Activated CD8-positive, alpha-beta memory T cell treated with anti-CD3 and anti-CD28 coated beads, Interleukin-2, amount 50 U/mL, for 1 hour (primary cell): ENCODE measurements around the gene CBFA2T3.
"Not testable (repeated sequence)": the region's sequence is repeated elsewhere in the genome, so short reads cannot be mapped to it uniquely, and the experiment has no call there.

Experiments used
- DNase-seq: peaks from one replicate; pipeline ENCODE4 v3.0.0-alpha.2; 2020; ENCODE audit errors: extremely low read depth

Gene CBFA2T3

DNA sequence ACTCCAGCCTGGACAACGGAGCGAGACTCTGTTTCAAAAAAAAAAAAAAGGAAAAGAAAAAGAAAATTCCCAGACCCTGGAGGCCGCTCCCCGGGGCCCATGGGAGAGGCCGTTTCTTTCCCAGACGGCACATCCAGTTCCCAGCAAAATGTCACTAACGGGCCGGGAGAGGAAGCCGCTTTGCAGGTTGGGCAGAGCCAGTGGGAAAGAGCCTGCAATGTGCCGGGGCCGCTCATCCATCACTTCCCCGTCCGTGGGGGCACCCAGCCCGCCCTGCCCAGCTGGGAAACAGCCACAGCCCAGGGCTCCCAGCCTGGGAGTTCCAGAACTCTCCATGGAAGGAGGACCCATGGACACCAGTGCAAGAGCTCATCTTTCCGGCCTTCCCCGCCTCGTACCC, 68.7 kb downstream of the CBFA2T3 start:
- no peak for DNase-seq

DNA sequence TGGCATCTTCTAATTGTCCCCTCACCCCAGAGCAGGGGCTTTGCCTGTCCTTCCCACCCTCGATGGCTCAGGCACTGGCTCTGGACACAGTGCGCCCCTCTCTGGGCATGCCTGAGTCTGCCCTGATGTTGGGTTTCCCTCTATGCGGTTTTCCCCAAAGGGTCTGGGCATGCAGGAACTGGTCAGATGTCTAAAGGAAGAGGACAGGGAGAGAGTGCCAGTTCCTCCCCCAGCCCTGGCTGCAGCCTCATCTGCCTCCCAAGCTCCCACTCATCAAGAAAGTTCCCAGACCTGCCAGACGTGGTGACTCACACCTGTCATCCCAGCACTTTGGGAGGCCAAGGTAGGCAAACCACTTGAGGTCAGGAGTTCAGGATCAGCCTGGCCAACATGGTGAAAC, 69.2 kb downstream of the CBFA2T3 start:
- DNase-seq: no peak

DNA sequence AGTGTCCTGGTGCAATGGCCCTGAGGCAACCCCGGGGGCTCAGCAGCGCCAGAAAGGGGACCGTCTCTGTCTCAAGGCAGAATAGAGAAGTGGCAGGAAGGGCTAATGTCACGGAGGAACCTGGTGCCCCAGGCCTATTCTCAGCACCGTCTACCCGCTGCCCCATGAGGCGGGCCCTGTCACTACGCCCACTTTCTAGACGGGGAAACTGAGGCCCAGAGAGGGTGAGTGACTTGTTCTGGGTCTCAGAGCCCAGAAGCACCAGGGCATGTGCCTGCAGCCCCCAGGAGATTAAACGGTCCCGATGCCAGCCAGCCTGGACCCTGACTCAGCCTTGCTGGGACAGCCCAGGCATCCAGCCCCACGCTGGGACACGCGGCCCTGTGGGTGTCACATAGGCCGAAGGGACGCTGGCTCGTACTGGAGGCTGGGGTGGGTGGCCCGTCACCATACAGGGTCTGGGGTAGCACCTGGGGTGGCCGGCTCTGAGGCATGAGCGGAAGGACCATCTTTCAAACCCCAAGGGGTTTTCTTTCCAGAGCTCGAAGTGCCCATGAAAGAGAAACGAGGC, 70.4 kb downstream of the CBFA2T3 start:
- no peak for DNase-seq

DNA sequence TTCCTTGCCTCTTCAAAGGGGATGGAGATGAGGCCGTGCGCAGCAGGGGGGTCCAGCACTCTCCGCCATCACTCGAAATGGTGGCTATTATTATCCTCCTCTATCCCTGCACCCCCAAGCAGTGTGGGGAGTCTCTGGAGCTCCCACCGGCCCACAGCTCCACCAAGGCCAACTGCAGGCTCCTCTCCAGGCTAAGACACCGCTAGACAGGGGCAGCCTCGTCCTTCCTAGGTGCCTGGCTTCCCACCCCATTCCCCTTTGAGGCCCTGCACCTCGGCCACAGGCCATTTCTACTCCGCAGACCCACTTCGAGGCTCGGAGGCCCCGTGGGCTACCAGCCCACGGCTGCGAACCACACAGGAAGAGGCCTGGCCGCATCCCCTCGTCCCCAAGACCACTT, 71.0 kb downstream of the CBFA2T3 start:
- no peak for DNase-seq

DNA sequence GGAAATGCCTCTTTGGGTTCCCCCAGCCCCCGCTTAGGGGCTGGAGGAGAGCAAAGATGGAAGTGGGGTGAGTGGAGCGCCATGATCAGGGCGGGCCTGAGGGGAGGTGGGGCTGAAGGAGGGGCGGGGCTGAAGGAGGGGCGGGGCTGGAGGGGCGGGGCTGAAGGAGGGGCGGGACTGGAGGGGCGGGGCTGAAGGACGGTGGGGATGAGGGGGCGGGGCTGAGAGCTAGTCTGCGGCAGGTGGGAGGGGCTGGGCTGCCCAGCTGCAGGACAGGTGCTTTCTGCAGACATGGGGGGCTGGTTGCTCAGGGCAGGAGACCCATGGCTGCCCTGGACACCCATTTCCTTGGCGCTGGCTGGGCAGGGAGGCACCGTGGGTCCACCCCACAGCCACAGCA, 71.4 kb downstream of the CBFA2T3 start:
- DNase-seq: no peak

DNA sequence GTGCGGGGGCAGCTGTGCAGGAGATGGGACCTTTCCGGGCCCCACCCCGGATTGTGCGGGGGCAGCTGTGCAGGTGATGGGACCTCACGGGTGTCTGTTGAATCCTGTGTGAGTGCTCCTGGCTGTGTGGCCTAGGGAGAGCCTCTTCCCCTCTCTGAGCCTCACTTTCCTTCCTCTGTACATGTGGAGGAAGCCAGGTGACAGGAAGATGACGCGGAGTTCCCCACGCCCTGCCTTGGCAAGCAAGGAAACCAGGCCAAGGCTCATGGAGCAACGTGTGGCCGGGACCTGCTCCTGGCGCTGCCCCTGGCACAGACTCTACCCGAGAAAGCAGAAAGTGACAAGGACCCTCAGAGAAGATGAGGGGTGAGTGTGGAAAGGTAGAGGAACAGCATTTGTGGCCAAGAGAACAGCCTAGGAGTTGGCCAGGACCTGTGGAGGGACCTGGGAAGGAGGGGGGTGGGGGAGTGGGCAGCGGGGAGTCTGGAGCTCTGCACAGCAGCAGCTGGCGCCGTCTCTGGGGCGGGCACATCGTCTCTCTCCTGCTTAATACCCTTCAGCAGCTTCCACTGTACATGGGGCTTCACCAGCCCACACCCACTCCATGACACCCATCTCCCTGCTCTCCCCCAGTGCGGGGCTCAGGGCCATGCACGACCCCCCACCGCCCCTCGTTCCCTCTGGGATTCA, 72.2 kb downstream of the CBFA2T3 start:
- no peak for DNase-seq

DNA sequence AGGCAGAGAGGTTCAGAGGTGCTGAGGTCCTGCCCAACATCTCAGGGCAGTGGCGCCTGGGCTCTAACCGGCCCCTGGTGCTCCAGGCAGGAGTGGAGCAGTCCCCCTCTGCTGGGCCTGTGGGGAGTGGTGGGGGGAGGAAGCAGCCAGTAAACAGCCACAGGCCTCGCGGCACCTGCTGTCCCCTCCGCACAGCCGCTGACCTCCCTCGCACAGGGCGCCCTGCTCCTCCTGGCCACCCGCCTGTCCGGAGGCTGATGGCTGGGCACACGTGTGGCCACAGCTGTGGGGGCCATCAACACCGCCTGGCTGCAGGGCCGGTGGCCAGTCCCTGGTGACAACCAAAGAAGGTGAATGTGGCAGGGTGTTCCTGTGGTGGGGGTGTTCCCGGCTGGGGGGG, 73.7 kb downstream of the CBFA2T3 start:
- DNase-seq: no peak

DNA sequence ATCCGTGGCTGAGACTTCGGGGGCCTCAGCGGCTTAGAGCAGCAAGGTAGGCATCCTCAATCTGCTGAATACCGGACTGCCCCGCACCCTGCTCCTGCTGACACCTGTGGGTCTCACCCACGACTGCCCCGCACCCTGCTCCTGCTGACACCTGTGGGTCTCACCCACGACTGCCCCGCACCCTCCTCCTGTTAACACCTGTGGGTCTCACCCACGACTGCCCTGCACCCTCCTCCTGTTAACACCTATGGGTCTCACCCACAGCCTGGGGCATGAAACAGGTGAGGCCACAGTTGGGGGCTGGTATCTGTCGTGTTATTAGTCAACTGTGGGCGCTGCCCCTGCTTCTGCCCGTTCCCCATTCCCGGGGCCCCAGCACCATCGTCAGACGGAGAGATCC, 74.3 kb downstream of the CBFA2T3 start:
- DNase-seq: no peak

DNA sequence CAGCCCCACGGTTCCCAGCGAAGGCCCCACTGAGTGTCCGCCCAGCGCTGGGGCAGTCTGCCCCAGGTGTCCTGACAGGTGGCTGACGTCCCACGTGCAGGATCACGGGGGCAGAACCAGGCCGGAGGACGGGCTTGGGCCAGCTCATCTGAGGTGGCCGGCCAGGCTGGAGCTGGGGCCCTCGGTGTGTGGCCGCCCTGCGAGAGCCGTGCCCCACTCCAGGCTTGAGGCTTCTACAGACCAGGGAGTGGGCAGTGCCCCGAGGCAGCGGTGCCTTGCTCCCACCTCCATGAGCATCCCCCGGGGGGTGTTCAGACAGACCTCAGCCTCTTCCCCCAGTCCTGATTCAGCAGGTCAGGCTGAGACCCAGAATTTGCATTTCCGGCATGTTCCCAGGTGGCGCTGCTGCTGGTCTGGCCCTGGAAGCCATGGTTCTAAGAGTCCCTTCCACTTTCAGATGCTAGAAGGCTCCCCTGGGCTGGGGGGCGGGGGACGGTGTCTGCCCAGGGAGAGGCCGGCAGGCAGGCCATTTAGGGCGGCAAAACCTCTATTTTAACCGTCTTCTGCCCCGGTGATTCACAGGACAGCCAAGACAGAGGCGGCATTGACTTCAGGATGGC, 75.2 kb downstream of the CBFA2T3 start:
- DNase-seq: no peak

DNA sequence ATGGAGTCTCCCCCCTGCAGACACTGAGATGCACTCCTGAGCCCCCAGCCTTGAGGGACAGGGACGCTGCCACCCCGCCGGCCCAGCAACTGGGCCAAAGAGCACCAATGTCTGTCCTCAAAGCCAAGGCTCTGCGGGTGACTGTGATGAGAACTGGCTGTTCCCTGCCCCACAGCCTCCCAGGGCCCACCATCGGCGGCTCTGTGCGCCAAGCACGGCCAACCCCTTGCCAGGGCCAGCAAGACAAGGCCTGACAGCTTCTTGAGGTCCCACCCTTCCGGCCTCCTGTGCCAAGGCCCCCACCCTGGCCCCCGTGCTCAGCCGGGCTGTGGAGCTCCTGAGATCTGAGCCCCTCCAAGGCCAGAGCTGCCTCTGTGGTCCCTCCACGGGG, 76.3 kb downstream of the CBFA2T3 start:
- no peak for DNase-seq

DNA sequence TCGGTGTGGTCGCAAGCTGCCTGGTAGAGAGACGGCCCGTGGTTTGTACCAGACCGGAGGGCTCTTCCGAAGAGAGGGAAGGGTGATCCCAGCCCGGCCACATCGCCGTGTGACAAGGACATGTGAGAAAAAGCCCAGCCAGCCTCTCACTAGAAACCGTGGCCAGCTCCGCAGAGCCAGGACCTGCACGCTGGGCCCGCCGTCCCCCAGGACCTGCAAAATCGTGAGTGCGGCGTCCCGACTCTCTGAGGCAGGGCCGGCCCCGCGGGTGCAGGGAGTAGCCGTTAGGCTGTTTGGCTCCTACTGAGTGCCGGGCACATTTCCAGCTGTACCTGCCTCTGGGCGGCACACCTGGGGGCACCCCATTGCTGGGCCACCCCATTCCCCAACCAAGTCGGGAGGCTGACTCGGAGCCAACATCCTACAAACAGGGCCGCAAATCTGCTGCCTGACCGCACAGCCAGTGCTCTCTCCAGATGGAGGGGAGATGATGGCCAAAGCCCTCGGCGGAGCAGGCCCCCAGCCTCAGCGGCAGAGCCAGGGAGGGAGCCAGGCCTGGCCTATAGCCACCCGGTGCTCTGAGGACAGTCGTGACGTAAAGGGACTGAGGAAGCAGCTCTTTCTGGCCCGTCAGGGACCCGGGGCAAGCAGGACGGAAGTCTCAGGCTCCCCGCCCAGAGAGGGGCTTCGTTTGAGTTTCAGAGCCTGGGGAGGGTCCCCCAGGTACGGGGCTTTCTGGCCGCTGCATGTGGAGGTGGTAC, 76.9 kb downstream of the CBFA2T3 start:
- DNase-seq: no peak

DNA sequence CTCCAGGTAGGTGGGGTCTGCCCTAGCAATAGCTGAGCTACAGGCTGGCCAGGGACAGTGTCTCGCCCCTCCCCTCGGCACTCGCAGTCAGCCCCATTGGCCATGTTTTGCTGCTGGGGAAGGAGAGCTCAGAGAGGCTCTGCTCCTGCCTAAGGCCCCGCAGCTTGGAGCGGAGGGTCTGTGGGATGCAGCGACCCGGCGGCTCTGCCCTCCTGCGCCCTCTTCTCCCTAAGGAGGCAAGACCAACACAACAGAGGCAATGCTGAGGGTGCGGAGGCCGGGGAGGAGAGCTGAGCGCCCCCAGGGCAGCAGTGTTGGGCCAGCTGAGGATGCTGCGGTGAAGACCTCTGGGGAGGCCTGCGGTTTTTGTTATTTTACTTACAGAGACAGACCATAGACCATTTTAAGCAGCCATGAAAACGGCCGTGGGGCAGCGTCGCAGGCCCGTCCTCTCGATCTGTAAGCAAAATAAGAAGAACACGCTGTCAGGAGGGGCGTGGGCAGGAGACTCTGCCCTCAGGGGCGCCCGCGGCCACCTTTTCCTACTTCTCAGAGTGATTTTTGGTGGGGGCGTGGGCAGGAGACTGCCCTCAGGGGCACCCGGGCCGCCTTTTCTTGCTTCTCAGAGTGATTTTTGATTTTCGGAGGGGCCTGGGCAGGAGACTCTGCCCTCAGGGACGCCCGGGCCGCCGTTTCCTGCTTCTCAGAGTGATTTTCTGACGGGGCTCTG, 79.1 kb downstream of the CBFA2T3 start:
- no peak for DNase-seq

DNA sequence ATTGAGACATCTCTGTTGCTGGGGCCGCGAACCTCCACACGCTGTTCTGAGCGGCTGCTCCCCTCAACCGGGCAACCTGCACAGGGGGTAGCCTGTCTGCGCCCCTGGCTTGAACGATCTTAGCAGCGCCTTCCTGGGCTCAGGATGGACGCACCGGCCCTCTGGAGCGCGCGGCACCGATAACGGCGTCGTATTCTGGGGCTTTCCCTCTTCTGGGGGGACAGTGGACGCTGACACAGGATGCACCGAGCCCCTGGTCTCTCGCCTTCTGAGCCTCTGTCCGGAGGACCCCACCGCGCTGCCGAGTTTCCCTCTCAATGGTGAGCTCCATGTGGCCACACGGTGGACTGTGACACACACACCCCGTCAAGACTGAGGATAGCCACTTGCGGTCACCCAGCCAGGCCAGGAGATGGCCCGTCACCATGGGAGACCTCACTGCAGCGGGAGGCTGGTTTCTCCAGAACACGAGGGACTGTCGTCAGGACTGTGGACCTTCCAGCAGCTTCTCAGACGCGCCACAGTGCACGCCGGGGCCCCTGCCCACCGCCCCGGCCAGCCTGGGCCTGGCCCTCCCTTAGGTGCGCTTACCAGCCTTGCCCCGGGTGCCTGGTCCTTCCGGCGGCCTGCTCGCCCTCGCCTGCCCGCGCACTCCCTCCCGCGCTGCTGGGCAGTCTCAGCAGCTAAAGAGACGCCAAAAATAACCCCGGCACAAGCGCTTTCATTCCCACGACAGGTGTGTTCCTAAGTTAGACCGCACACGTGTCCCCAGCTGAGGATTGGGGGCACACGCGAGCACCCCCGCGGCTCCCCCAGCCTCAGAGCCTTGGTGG, 80.6 kb downstream of the CBFA2T3 start:
- DNase-seq: no peak

DNA sequence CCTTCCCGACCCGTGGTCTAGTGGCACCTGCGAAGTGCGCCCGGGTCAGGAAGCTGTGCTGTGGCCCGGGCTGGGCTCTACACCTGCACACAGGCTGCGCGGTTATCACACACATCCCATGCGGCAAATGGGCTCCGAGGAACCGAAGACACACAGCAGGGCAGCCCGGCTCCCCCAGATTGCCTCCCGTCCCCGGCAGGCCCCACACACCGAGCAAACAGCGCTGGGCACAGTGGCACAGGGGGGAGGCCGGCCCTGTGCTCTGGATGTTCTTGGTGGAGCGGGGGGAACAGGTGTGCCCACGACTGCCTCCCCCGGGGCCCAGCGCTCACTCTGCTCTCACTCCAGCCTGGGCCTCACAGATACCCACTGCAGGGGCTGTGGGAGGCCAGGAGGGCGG, 81.7 kb downstream of the CBFA2T3 start:
- DNase-seq: no peak

DNA sequence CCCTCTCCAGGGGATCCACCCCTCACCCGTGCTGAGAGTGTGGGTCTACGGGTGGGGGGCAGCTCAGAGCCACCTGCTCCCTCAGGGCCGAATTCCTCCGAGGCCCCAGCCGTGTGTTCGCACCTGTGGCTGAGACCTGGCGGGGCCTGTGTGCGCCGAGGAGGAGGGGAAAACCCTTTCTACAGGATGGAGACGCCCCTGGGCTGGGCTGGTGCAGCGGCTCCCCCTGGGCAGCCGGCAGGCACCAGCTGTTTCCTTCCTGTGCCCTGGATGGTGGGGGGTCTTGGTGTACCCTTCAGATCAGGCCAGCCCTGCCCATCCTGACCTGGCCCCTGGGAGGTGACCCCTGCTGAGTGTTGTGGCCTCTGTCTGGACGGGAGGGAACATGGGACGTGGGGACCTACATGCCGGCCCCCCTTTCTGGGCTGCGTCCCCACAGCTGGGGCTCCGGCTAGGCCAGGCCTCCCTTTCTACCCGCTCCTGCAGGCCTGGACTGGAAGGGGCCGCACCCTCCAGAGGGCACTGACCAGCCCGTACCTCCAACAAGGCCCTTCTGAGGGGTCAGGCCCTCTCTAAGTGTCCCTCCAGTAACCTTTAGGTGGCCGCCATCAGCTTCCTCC, 82.2 kb downstream of the CBFA2T3 start:
- no peak for DNase-seq

DNA sequence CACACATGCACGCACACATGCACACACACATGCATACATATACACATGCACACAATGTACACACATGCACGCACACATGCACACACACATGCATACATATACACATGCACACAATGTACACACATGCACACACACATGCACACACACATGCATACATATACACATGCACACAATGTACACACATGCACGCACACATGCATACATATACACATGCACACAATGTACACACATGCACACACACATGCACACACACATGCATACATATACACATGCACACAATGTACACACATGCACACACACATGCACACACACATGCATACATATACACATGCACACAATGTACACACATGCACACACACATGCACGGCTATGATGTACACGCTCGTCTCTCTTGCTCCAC, 82.7 kb downstream of the CBFA2T3 start:
- not testable (repeated sequence) for DNase-seq

DNA sequence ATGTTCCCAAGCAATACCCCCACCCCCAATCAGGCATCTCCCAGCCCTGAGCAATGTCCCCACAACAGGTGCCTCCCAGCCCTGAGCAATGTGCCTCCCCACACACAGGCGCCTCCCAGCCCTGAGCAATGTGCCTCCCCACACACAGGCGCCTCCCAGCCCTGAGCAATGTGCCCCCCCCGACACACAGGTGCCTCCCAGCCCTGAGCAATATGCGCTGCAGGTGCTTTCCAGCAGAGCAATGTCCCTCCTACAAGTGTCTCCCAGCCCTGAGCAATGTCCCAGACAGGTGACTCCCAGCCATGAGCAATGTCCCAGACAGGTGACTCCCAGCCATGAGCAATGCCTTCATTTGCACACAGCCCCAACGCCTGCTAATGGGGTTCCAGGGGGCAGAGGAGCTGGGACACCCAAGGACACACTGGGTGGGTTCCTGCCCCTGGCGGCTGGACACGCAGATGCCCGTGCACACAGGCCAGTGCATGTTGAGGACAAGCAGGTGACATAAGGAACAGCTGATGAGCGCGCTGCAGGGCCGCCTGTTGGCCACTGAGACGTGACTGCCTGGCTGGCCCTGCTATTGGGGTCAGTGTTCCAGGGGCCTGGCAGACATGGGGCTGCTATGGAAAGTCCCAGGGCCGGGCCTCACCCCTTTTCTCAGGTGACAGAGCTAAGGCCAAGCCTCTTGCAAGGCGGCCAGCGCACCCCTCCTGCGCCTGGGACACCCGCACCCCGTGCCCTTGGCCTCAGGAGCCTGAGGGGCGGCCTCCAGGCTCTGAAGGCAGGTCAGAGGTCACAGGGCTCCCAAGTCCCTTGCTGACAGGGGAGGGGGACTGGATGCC, 83.7 kb downstream of the CBFA2T3 start:
- no peak for DNase-seq

DNA sequence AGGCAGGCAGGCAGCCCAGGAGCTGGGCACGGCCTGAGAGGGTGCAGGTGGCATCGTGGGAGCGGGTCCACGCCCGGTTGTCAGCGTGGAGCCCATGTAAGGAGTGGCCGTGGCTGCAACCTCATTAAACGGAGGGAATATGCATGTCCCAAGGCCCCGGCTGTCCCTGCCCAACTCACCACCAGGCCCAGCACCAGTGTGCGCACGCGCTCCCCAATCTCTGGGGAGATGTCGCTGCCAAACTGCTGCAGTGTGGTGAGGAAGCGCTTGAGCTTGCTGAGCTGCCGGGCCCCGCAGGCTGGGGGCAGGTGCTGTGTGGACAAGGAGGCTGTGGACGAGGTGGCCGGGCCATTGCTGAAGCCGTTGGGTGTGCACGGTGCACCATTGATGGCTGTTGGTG, 84.9 kb downstream of the CBFA2T3 start:
- DNase-seq: no peak

DNA sequence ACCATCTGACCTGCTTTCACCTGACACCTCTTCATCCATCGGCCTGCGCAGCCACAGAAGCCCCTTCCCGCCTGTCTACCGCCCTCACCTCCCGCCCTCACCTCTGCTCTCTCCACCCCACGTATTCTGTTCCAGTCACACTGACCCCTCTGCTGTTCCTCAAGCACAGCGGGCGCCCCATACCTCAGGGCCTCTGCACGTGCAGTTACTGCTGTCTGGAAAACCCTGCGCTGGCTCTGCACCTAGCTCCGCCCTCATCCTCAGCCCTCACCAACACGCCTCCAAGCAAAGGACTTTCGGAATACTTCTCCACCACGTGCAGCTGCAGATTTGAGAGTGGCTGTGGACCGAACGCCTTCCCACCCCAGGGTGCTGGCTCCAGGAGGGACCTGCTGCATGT, 85.9 kb downstream of the CBFA2T3 start:
- no peak for DNase-seq
